Measurements from ENCODE around the gene YIPF3.

DNA sequence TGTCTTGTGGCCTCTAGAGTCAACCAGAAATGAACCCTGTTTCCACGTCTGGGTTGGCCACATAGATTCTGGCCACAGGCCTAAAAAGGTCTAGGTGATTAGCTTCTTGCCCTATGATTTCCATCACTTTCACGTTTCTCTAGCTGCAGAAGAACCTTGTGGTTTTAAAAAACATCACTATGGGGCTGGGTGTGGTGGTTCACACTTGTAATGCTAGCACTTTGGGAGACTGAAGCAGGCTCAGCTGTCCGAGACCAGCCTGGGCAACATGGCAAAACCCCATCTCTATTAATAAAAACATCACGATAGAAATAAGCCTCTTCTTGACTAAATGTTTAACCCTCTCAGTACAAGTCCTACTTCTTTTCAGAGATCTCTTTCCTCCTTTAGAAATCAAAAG, 27.7 kb upstream of the YIPF3 start:
- TF ChIP-seq, protein P1, sequence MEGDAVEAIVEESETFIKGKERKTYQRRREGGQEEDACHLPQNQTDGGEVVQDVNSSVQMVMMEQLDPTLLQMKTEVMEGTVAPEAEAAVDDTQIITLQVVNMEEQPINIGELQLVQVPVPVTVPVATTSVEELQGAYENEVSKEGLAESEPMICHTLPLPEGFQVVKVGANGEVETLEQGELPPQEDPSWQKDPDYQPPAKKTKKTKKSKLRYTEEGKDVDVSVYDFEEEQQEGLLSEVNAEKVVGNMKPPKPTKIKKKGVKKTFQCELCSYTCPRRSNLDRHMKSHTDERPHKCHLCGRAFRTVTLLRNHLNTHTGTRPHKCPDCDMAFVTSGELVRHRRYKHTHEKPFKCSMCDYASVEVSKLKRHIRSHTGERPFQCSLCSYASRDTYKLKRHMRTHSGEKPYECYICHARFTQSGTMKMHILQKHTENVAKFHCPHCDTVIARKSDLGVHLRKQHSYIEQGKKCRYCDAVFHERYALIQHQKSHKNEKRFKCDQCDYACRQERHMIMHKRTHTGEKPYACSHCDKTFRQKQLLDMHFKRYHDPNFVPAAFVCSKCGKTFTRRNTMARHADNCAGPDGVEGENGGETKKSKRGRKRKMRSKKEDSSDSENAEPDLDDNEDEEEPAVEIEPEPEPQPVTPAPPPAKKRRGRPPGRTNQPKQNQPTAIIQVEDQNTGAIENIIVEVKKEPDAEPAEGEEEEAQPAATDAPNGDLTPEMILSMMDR (optimal IDR thresholded peaks at IDR 0.05 in 1 of 3, IDR thresholded peaks at IDR 0.05 in 1 of 3, conservative IDR thresholded peaks at IDR 0.05 in 1 of 3; ENCODE audit: extremely low read depth in 1 of 3, insufficient read depth in 2 of 3, low read length in 3 of 3), result no peak
- no peak for TF ChIP-seq EZH2 (IDR thresholded peaks at IDR 0.05; ENCODE audit: low read length)
